GM19438 (cell line): ENCODE data around the gene POU2AF2.
A peak's percentile ranks its signal among the peaks of the same experiment; 100 is the strongest.
"Not testable (repeated sequence)": the region's sequence is repeated elsewhere in the genome, so short reads cannot be mapped to it uniquely, and the experiment has no call there.

Experiments
- ATAC-seq: cut with Tn5 transposase; IDR thresholded peaks from one replicate; pipeline ENCODE4 v1.9.1; 2021; ENCODE audit warnings: low read depth; ENCODE audit not compliant: unreplicated experiment

POU2AF2 gene

DNA sequence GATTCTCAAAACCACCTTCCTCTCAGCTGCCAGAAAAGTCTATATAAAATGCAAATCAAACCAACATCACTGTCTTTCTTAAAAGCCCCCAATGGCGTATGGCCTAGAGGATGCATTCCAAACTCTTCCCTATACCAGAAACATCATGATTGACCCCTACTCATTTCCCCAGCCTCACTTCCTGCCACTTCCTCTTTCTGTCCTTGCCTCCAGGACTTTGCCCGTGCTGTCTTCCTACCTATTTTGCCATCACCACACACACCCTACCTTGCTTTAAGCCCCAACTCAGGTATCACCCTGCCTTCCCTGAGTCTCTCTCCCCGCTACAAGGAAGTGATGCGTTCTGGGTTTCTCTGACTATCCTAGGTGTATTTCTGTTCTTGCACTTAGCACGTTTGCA is 8.1 kb downstream of the POU2AF2 start:
- ATAC-seq = no peak

DNA sequence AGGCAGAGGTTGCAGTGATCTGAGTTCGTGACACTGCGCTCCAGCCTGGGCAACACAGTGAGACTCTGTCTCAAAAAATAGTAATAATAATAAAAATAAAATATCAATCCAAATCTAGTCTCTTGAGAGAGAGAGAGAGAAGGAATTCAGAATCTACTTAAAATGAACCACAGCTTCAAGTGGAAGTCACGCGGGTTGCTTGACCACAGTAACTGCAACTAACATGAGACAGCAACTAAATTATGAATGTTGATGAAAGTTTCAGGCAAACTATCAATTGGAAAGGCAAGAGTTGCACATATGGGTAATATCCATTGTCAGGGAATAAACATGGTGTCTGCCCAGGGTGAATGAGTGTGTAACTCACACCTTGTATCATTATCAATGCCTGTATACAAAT is 12.5 kb downstream of the POU2AF2 start:
- ATAC-seq = no peak

DNA sequence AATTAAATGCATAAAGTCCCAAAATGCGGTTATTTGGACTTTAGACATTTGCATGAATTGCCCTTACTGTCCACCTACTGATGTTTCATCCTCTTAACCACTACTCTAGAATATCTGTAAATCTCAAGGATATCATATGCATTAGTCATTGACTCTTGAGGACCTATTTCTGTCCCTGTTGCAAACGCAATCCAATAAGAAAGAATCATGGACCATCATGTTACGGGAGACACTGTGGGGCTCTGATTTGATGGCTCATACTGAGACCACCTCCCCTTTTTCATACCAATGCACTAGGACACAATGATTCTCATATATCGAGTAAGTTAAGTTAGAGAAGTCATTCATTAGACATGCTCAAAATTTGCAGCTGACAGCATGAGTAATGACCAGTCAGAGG is 14.4 kb downstream of the POU2AF2 start:
- ATAC-seq = no peak

DNA sequence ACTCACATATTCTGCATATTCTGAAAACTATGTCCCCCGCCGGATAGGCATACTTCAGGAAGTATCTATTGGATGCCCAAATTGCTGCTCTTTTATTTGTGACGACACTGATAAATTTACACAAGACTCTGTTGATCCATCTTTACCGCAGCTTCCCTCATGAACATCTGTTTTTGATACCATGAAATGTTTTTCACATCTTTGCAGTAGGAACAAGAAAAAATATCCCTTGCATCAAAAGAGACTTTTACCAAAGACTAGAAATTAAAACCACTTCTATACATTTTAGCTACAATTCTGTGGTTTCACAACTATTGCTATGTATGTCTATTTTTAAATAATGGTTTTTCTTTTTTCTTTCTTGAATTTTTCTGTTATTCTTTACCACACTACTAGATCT is 15.3 kb downstream of the POU2AF2 start:
- ATAC-seq = no peak

DNA sequence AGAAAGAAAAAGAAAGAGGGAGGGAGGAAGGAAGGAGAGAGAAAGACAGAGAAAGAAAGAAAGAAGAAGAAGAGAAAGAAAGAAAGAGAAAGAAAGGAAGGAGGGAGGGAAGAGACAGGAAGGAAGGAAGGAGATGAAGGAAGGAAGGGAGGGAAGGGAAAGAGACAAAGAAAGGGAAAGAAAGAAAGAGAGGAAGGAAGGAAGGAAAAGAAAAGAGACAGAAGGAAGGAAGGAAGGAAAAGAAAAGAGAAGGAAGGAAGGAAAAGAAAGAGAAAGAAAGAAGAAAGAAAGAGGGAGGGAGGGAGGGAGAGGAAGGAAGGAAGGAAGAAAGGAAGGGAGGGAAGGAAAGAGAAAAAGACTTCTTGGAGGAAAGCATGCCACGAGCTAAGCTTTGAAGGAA is 19.1 kb downstream of the POU2AF2 start:
- ATAC-seq = no peak

DNA sequence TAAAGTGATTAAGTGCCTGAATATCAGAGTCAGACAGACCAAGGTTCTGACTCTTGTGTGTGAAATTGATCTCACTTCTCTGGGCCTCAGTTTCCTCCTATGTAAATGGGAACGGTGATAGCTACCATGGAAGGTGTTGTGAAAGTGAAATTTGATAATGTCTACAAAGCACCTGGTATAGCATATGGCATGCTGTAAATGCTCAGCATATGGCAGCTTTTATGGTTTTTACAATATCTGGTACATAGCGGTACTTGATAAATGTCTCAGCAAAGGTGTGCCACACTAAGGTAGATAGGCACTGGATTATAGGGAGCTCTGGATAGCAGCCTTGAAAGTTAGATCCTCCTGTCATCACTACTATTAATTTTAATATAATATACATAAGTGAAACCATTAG is 19.9 kb downstream of the POU2AF2 start:
- ATAC-seq = no peak

DNA sequence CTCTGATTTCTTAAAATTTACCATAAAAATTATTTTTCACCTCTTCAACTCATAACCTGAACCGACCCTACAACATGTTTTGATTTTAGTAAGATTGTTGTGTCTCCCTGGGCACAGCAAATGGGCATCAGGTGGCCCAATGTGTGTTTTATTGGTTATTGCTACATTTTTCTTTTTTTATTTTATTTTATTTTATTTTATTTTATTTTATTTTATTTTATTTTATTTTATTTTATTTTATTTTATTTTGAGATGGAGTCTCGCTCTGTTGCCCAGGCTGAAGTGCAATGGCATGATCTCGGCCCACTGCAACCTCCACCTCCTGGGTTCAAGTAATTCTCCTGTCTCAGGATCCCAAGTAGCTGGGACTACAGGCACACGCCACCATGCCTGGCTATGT is 22.8 kb downstream of the POU2AF2 start:
- ATAC-seq = not testable (repeated sequence)

DNA sequence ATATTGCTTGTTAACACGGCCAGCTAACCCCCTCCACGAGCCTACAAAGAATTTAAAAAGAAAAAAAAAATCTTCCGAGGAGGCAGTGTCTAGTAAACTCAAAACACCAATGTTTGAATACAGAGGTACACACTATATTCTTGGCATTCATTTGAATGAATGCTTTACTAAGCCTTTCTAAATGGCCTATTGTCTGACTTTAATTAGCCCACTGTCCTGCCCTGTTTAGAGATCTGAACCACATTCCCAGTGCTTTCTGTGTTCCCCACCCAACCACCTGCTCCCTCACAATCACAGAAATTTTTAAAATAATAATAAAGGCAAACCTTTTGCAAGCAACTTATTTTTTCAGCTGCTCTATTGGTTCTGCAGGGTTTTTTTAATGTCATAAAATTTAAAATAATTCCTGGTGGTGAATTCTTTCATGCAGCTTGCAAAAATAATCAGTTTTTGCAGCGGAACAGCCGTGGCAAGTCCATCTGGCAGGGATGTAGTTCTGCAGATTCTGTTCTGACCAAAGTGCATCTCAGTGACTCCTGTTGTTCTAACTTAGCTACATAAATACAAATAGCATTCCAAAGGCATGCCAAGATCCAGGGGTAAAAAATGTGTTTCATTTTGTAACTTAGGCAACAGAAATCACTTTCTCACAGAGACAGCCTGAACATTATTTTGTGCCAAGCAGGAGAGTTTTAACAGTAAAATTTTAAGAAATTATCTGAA is 23.8 kb downstream of the POU2AF2 start:
- ATAC-seq = no peak

DNA sequence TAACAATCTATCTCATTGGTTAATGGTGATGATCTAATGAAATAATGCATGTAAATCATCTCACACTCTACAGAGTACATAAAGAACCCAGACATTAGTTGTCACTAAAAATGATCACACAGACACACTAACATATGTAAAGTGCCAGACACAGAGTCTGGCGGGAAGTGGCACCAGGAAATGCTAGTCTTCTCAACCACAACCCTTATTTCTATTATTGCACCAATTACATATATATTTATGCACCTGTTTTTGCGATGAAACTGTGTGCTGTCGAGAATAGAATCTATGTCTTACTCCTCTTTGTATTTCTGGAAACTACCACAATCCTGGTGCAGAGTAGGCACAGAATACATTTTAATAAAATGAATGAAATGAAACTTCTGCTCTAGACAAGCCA is 26.9 kb downstream of the POU2AF2 start:
- ATAC-seq = no peak

DNA sequence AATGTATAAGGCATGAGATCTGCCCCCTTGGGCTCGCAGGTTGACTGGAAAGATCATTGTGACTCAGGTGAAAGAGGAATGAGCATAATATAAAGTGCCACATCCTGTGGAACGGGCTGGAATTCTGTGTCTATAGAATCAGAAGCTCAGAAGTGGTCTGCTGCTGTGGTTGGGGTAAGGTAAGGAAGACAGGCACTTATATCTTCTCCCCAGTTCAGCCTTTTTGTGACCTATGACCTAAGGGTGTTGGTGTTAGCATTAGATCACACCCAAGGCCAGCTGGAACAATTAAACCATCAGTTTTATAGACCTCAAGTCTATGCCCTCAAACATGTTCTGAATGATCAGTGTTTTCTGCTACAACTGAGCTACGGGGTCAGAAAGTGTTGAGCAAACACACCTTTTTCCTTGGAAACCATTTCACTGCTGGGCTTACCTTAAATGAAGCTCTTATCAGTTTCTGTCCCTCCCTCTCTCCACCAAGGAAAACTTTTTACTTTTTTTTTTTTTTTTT is 37.1 kb downstream of the POU2AF2 start:
- no peak for ATAC-seq

DNA sequence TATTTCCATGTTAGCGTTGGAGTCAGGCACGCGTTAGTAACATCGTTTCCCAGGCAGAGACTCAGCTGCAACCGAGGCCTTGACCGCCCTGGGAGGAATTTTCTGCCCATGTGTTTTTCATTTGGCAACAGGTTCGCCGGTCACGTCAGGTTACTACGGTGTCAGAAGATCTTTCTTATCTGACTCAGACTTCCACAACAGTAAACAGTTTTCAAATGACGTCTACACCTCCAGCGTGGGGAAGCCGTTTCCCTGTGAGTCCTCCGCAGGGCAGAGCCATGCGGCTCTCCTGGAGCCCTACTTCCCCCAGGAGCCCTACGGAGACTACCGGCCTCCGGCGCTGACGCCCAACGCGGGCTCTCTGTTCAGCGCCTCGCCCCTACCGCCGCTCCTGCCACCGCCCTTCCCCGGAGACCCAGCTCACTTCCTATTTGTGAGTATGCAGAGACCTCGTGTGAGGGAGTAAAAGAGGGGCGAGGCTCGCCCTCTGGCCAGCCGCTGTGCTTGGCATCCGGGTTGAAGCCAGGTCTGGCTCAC is 38.5 kb downstream of the POU2AF2 start:
- ATAC-seq = no peak

DNA sequence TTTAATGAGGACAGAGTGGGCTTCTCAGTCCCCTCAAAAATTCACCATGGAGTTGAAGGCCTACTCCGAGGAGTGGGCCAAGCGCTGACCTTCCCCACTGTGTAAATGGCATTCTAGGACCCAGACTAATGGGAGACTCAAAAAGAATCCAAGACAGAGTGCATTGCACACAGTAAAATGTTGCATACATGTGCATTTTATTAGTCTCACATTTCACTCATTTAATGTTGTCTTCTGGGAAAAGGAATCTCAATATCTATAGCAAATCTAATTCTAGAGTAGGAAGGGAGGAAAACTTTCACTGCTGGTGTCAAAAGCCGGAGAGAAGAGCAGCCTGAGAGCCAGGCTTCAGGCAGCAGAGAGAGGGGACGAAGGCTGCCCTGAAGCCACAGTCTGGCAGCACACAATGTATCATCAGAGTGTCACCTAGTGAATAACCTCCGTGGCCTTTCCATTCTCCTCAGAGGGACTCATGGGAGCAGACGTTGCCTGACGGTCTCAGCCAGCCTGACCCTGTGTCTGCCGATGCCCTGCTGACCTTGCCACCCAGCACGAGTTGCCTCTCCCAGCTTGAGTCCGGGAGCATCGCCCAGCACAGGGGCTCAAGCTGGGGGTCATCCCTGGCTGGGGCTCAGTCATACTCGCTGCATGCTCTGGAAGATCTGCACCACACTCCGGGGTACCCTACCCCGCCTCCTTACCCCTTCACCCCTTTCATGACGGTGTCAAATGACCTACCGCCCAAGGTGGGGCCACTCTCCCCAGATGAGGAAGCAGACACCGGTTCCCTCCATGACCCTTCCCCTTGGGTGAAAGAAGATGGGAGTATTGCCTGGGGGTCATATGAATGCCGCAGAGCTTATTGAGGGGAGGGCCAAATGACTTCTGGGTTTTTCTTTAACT is 39.9 kb downstream of the POU2AF2 start:
- no peak for ATAC-seq

DNA sequence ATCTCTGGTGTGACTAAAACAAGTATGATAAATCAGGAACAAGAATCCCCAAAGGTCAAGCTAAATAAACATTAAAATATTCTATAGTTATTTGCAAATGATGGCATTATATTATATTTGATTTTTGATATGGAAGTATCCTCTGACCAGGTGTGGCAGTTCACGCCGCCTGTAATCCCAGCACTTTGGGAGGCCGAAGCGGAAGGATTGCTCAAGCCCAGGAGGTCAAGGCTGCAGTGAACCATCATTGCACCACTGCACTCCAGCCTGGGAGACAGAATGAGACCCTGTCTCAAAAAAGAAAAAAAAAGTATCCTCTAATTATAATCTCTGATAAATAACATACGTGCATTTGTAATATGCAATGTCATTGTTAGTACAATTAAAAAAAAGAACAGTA is 46.2 kb downstream of the POU2AF2 start:
- no peak for ATAC-seq

DNA sequence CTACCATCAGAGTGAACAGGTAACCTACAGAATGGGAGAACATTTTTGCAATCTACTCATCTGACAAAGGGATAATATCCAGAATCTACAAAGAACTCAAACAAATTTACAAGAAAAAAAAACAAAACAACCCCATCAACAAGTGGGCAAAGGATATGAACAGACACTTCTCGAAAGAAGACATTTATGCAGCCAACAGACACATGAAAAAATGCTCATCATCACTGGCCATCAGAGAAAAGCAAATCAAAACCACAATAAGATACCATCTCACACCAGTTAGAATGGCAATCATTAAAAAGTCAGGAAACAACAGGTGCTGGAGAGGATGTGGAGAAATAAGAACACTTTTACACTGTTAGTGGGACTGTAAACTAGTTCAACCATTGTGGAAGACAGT is 46.9 kb downstream of the POU2AF2 start:
- not testable (repeated sequence) for ATAC-seq

DNA sequence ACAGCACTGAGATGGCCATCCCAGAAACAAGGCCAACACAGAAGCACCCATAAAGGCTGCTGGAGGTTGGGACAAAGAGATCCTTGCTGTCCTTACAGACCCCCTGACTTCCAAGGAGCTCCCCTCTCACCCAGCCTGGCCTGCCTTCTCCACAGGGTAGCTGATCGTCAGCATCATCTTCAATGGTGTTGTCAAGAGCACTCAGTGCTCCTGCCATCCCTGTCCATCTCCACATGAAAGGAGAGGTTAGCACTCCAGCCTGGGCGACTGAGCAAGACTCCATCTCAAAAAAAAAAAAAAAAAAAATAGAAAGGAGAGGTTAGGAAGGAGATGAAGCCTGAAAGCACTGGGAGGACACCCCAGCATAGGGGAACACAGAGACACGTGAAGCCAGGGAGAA is 50.7 kb downstream of the POU2AF2 start:
- no peak for ATAC-seq

DNA sequence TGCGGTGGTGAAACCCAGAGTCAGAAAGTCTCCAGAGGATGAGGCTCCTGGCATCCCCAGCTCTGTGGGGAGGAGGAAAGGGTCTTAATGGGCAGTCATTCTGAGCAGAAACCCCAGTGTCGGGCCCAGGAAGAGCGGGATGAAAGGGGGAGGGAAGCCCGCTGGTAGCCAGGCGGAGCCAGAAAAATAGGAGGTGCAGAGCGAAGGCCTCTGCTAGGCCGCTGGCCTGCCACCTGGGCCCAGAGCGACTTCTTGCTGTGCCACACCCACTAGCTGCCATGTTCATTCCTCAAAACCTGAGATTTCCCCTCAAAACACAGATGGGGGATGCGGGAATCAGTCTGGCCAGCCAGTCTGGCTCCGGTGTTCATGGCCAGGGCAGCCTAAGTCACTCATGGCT is 52.2 kb downstream of the POU2AF2 start:
- ATAC-seq = no peak

DNA sequence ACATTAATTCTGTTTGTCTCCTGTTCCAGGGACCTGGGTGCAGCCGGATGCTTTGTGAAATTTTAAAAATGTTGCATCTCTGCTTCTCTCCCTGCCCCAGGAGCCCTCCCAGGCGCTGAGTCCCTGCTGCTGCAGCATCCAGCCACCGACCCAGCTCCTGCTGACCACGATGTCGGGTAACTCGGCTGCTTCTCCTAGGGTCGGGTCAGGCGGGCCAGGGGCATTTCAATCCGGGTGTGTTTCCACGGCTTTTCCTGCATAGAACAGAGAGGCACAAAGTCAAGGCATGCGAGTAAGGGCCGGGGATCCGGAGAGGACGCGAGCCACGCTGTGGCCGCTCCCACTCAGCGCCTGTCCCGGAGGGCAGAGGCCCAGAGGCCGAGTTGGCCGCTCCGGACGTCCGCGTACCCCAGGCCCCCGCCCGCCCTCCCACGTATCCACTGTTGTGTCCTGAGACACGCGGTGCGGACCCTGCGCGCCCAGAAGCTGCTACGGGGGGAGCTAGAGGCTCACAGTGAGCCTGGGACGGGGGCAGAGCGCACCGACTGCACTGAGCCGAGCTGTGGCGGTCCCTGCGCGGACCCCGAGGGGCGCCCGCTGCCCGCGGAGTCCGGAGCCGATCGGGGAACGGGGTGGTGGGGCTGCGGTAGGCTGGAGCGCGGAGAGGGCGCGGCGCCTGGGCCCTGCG is 53.0 kb downstream of the POU2AF2 start, which contains the start of gene POU2AF3:
Gene POU2AF3, plus strand, starts transcription at position 134 of the 688 bp plus-strand sequence. Its CDS starts 36 bp downstream, at position 170.
- ATAC-seq = peak; percentile 39

DNA sequence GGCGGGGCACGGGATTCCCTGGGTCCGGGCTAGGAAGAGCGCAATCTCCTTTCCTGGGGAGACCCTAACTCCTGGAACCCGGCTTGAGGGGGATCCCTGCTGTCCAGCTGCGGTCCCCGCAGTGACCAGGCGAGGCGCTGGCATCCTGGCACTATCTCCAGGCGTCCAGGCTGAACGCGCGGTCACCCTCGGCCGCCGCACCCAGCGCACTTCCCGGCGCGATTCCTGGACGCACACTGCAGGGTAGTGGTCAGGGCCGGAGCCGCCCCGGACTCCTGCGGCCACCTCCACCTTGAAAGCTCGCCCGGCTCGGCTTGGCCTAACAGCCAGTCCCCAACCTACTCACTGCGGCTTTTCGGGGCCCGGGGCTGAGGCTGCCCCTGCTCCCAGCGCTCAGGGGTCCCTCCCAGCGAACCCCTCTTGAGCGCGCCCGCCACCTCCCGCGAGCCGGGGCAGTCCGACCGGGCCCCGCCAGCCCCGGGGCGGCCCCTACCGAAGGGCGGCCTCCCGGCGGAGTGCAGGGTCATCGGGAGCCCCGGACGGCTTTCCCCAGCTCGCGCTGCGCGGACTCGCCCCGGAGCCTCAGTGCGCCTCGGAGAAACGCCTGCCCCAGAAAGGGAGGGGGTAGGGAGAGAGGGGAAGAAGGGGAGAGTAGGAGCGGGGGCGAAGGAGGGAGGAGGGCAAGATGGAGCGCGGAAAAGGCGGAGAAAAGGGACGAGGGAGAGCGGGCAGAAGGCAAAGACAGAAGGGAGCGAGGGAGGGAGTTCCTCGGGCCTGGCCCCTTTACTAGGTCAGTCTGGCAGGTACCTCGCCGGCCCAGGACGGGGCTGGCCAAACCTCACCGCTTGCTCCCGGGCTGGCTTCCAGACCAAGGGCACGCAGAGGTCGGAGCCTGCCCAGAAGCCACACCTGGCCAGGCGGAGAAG is 53.8 kb downstream of the POU2AF2 start:
- peak; percentile 56 for ATAC-seq

DNA sequence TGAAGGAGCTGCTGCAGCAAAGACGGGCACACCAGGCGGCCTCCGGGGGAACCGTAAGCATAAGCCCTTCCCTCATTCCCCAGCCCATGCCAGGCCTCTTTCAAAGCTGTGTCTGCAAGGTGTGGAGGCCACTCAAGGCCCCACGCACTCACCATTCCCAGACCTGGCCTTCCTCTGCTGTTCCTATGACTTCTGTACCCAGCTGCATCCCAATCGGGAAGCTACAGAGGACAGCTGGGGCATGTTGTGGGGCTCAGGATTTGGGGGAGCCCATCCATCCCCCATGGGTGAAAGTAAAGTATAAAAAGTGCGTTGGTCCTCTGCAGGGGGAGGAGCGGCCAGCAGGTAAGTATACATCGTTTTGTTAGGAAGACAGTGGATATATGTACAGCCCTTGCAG is 55.0 kb downstream of the POU2AF2 start:
- ATAC-seq = no peak
